HG02885 (cell line): ENCODE results near the gene CCDC127.
"Not testable (repeated sequence)": the region's sequence is repeated elsewhere in the genome, so short reads cannot be mapped to it uniquely, and the experiment has no call there.

ENCODE experiments used
- ATAC-seq: cut with Tn5 transposase; IDR thresholded peaks from one replicate; pipeline ENCODE4 v1.9.1; 2021; ENCODE audit warnings: mild to moderate bottlenecking; ENCODE audit not compliant: unreplicated experiment, poor library complexity

CCDC127 gene

GRCh38 chr5:217494-218456 is at the start of gene CCDC127, which contains the start of gene SDHA:
Gene CCDC127 (minus strand): TSS chr5:218153. CDS start chr5:216849, 1,304 bp downstream.
Gene SDHA (plus strand): TSS chr5:218320. CDS start chr5:218356, 36 bp downstream.
- peak; percentile 79 for ATAC-seq

DNA sequence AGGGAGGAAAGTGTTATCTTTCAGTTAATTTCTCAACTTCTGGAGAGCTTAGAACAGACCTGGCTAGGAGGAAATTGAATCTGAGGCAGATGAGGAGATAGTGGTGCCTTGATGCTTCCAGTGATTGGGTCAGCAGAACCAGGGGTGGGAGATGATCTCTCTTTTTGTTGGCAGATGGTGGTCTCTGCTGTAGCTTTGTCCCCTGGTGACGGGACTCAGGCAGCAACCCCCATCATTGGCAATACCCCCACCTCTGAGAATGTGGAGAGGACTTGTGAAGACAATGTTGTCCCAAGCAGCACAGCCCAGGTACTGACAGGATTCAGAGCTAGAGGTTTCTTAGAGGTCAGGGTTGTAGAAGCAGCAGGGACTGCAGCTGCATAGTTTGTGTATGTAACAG is 49.8 kb upstream of the CCDC127 start:
- ATAC-seq = no peak

GRCh38 chr5:266311-267026 is 48.5 kb upstream of the CCDC127 start:
- ATAC-seq = not testable (repeated sequence)

DNA sequence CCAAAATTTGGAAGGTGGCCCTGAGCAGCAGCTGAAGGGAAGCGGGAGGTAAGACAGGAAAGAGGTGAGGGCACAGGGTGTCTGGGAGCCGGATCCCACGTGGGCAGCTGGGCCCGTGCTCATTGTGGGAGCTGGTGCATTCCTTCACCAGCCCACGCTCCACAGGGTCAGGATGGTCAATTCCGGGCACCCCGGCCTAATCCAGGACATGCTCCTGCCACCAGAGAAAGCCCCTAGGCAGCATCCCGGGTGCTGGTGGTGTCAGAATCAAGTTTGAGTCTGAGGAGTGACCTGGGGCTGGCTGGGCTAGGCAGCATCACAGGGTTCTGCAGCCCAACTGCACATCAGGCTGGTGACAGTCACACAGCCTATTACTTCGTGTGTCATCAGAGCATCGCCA is 46.4 kb upstream of the CCDC127 start:
- no peak for ATAC-seq

- ATAC-seq = not testable (repeated sequence)
Measured at GRCh38 chr5:263275-263974, 45.5 kb upstream of the CCDC127 start.

DNA sequence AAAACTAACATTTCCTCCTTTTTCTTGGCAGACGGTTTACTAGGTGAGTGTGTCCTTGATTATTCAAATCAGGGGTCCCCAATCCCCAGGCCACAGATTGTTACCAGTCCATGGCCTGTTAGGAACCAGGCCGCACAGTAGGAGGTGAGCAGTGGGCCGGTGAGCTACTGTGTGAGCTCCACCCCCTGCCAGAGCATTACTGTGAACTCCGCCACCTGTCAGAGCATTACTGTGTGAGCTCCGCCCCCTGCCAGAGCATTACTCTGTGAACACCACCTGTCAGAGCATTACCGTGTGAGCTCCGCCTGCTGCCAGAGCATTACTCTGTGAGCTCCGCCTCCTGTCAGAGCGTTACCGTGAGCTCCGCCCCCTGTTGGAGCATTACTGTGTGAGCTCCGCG is 39.2 kb upstream of the CCDC127 start:
- no peak for ATAC-seq

GRCh38 chr5:256347-256746 is 38.4 kb upstream of the CCDC127 start:
- ATAC-seq = not testable (repeated sequence)

DNA sequence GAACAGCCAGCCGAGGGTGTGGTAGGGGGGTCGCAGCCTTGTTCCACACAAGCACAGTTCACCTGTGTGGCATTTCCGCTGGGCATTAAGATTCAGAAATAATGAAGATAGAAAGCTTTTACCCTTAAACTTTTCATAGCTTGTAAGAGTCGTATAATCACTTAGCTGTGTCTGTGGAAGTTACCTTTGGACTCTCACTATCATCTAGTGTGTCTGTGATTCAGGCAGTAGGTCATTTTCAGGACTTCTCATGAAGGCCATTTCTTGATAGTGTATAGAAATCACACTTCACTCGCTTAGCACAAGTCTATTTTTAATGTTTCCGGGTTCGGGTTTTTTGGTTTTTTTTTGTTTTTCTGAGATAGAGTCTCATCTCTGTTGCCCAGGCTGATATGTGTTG is 37.2 kb upstream of the CCDC127 start:
- not testable (repeated sequence) for ATAC-seq

- not testable (repeated sequence) for ATAC-seq
Measured at GRCh38 chr5:254322-254721, 36.4 kb upstream of the CCDC127 start.

- no peak for ATAC-seq
Measured at GRCh38 chr5:252546-252945, 34.6 kb upstream of the CCDC127 start.

- ATAC-seq = not testable (repeated sequence)
Measured at GRCh38 chr5:251975-252374, 34.0 kb upstream of the CCDC127 start.

- not testable (repeated sequence) for ATAC-seq
Measured at GRCh38 chr5:251538-251937, 33.6 kb upstream of the CCDC127 start.

- ATAC-seq = not testable (repeated sequence)
Measured at GRCh38 chr5:251016-251415, 33.1 kb upstream of the CCDC127 start.

- ATAC-seq = not testable (repeated sequence)
Measured at GRCh38 chr5:250396-250795, 32.4 kb upstream of the CCDC127 start.

- ATAC-seq = not testable (repeated sequence)
Measured at GRCh38 chr5:245717-246116, 27.8 kb upstream of the CCDC127 start.

GRCh38 chr5:243683-244367 is 25.9 kb upstream of the CCDC127 start:
- not testable (repeated sequence) for ATAC-seq

- not testable (repeated sequence) for ATAC-seq
Measured at GRCh38 chr5:241045-241669, 23.2 kb upstream of the CCDC127 start.

DNA sequence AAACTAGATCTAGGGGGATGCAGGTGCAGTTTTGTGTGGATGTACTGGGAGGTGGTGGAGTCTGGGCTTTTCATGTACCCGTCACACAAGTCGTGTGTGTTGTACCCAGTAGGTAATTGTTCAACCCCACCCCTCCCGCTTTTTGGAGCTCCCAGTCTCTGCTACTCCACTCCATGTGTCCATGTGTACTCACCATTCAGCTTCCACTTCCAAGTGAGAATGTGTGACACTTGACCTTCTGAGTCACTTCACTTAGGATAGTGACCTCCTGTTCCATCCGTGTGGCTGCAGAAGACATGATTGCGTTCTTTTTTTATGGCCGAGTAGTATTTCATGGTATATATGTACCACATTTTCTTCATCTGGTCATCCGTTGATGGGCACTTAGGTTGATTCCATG is 22.6 kb upstream of the CCDC127 start:
- ATAC-seq = not testable (repeated sequence)

DNA sequence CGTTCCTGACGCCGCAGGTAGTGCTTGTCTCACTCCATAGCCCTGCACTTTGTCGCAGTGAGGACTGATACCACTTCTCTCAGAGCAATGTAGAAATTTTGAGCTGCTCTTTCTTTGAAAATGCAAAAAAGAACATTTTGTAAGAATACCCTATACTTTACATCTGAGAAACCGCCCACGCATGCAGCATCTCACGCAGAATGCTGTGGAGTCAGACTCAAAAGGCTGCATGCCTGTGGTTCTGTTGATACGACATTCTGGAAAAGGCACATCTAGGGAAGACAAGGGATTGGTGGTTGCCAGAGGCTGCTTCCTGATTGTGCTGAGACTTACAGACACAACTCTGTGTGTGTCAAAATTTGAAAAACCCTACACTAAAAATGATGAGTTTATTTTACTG is 20.0 kb upstream of the CCDC127 start:
- ATAC-seq = not testable (repeated sequence)
